22Rv1 (cell line): ENCODE measurements around the gene SLC15A4.

Experiments used
- H3K27ac ChIP-seq: fragments of 450-650 bp; 2 replicates; pipeline ENCODE4 v1.5.1; 2017
- CTCF ChIP-seq: fragments of 450-650 bp; IDR thresholded peaks from 2 replicates; pipeline ENCODE4 v1.5.1; 2017; ENCODE audit warnings: mild to moderate bottlenecking
- ZFX ChIP-seq: fragments of 450-650 bp; IDR thresholded peaks from 2 replicates; pipeline ENCODE4 v1.6.1; 2017; ENCODE audit warnings: antibody characterized with exemption, borderline replicate concordance

Gene SLC15A4

GRCh38 chr12:128784030-128784760 lies 39.6 kb downstream of the SLC15A4 start:
- no peak overlapping the region for H3K27ac ChIP-seq
- TF ChIP-seq CTCF: no peak
- TF ChIP-seq ZFX: no peak

GRCh38 chr12:128783129-128783574 lies 40.6 kb downstream of the SLC15A4 start:
- no peak overlapping the region for H3K27ac ChIP-seq
- no peak for TF ChIP-seq ZFX

- TF ChIP-seq ZFX: no peak
- no peak for TF ChIP-seq CTCF
Observed at GRCh38 chr12:128779901-128780300, 43.9 kb downstream of the SLC15A4 start.

GRCh38 chr12:128772249-128772648 lies 51.5 kb downstream of the SLC15A4 start:
- TF ChIP-seq CTCF (no peak), ZFX (no peak)
- no peak overlapping the region for H3K27ac ChIP-seq

More at GRCh38 chr12:128779901-128780300, 43.9 kb downstream of the SLC15A4 start:
- no peak overlapping the region for H3K27ac ChIP-seq

GRCh38 chr12:128771681-128772080 lies 52.1 kb downstream of the SLC15A4 start:
- TF ChIP-seq CTCF (no peak), ZFX (no peak)
- H3K27ac ChIP-seq: no peak overlapping the region

- no peak overlapping the region for H3K27ac ChIP-seq
- TF ChIP-seq CTCF (no peak), ZFX (no peak)
Observed at GRCh38 chr12:128767518-128767917, 56.2 kb downstream of the SLC15A4 start.

GRCh38 chr12:128766738-128767501 lies 56.8 kb downstream of the SLC15A4 start:
- H3K27ac ChIP-seq: no peak overlapping the region
- TF ChIP-seq ZFX: no peak
- no peak for TF ChIP-seq CTCF
